Neural cell (in vitro differentiated cells): ENCODE results near the gene DCAF8.

ENCODE experiments used
- EP300 ChIP-seq: fragments of 450-650 bp; conservative IDR thresholded peaks from 2 replicates; pipeline ENCODE4 v1.6.1; 2014; ENCODE audit warnings: antibody characterized with exemption, mild to moderate bottlenecking, moderate library complexity; ENCODE audit not compliant: poor library complexity, severe bottlenecking
- POLR2AphosphoS5 ChIP-seq: IDR thresholded peaks from 2 replicates; pipeline ENCODE4 v1.6.1; 2012
- RAD21 ChIP-seq: fragments of 450-650 bp; conservative IDR thresholded peaks from 2 replicates; pipeline ENCODE4 v1.6.1; 2014; ENCODE audit warnings: antibody characterized with exemption, mild to moderate bottlenecking, moderate library complexity
- TAF1 ChIP-seq: IDR thresholded peaks from 2 replicates; pipeline ENCODE4 v1.6.1; 2012; ENCODE audit warnings: low read depth
- TF ChIP-seq, protein P1 (sequence below): fragments of 450-650 bp; IDR thresholded peaks from 2 replicates; pipeline ENCODE4 v1.5.1; 2014; ENCODE audit warnings: antibody characterized with exemption, mild to moderate bottlenecking, moderate library complexity; ENCODE audit not compliant: poor library complexity, severe bottlenecking

DNA sequence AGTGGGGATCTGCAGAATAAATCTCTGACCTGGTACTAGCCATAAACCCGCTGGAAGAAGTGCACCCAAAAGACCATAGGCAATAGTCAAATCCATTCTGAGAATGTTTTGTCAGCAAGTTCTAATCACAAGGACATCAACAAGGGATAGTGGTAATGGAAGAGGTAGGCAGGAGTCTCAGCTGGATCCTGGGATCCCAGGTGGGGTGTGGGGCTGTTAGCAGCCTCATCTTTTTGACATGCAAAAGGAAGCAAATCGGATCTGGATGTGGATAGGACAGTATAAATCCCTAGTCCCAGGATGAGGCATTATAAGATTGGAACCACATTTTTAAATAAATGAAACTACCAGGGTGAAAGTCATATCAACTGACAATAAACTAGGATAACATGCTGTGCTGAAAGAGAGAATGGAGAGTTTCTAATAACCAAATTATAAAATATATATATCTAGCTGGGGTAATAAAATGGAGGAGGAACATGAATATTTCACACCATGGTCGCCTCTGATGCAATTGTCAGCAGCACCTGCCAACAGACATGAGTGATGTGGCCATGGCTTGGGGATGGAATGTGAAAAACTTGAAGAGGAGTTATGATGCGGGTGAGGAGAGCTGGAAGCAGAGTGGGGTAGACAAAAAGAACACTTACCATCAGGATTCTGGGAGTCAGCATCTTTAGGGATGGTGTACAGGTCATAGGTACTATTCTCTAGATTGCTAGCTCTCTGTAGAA lies 46.3 kb upstream of the DCAF8 start:
- TF ChIP-seq TAF1 (no peak), POLR2AphosphoS5 (no peak), EP300 (no peak), RAD21 (no peak)
- TF ChIP-seq, protein P1, sequence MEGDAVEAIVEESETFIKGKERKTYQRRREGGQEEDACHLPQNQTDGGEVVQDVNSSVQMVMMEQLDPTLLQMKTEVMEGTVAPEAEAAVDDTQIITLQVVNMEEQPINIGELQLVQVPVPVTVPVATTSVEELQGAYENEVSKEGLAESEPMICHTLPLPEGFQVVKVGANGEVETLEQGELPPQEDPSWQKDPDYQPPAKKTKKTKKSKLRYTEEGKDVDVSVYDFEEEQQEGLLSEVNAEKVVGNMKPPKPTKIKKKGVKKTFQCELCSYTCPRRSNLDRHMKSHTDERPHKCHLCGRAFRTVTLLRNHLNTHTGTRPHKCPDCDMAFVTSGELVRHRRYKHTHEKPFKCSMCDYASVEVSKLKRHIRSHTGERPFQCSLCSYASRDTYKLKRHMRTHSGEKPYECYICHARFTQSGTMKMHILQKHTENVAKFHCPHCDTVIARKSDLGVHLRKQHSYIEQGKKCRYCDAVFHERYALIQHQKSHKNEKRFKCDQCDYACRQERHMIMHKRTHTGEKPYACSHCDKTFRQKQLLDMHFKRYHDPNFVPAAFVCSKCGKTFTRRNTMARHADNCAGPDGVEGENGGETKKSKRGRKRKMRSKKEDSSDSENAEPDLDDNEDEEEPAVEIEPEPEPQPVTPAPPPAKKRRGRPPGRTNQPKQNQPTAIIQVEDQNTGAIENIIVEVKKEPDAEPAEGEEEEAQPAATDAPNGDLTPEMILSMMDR: no peak
